ENCODE data around the gene CCDC183.

GRCh38 chr9:136747161-136748060 lies 48.7 kb upstream of the CCDC183 start:
- TF ChIP-seq POLR2A (IDR thresholded peaks at IDR 0.05; ENCODE audit: low read depth, low read length) = no peak
- TF ChIP-seq POLR2AphosphoS5 (IDR thresholded peaks at IDR 0.05; ENCODE audit: low read depth, low read length) = no peak
